Measurements from ENCODE around the gene SYNE1. TPM values are rescaled to one million over a fixed set of nuclear protein-coding genes. Genes with fewer than 3 reads are reported as not detected.

SYNE1 gene
- total and polyA plus RNA-seq, 10 of the 15 experiments (the other 5 are each of a cell fraction or from before 2014, with no cell fraction given): 2.3 to 28.7 (median 14.1) TPM

- no peak overlapping the region for H3K4me2 ChIP-seq (ENCODE audit: control insufficient read depth, insufficient read depth)
- ChIA-PET CTCF (interaction anchor here (1.3 to 3.4 kb wide), 2 partner anchors 11 to 79 kb away, joined by 3 to 14 read pairs; no protein-coding TSS in a partner anchor), POLR2A (no interaction called here)
Observed at GRCh38 chr6:152631376-152631775, 5.8 kb downstream of the SYNE1 start.

More at GRCh38 chr6:152631376-152631775, 5.8 kb downstream of the SYNE1 start:
- peaks cover 1 to 2% of the 10 kb centered on the region in 2 experiments; a peak in 3 of 4 replicates for H3K27me3 ChIP-seq (replicated peaks in 1 of 2; ENCODE audit: control insufficient read depth in 2 of 2, insufficient read depth in 2 of 2, low read length in 1 of 2)
- no peak for FAIRE-seq
- ChIA-PET SMC1A (ENCODE audit: uncharacterized antibody, unreplicated experiment) (no interaction called here), RAD21 (ENCODE audit: unreplicated experiment) (no interaction called here)
- intact Hi-C loops (cut with micrococcal nuclease; ENCODE audit: unreplicated experiment): no loop called here
- no peaks in the 10 kb centered on the region for H3K9me3 ChIP-seq (replicated peaks; ENCODE audit: control insufficient read depth, insufficient read depth, low read length)
- H3K4me3 ChIP-seq: no peak overlapping the region
- in situ Hi-C loops (cut with MboI): no loop called here
- no peak overlapping the region for H2AFZ ChIP-seq (ENCODE audit: control insufficient read depth, low read depth, low read length)
- whole genome bisulfite sequencing (ENCODE audit: insufficient coverage, insufficient replicate concordance, low lambda C conversion rate, missing lambda C conversion rate): 52% methylated on average over 3 of the region's 3 CpGs
- BruUV-seq (replicated peaks): no TSS peak
- no peak for ATAC-seq
- H3K36me3 ChIP-seq (ENCODE audit: control insufficient read depth in 2 of 2, insufficient read depth in 2 of 2, low read length in 1 of 2): no peaks in the 10 kb centered on the region
- no peaks in the 10 kb centered on the region for H3K79me2 ChIP-seq (ENCODE audit: control insufficient read depth, insufficient read depth, low read length)
- no peaks in the 10 kb centered on the region for H4K20me1 ChIP-seq (ENCODE audit: control insufficient read depth, insufficient read depth)
- no peak for DNase-seq (ENCODE audit: low read depth, low spot score)
- H3K9ac ChIP-seq (ENCODE audit: control insufficient read depth, insufficient read depth, low read length): no peak overlapping the region
- H3K4me1 ChIP-seq (ENCODE audit: control insufficient read depth, insufficient read depth, low read length): peaks cover 3% of the 10 kb centered on the region; the same call in 1 of the 2 replicates
- no peak overlapping the region for H3K27ac ChIP-seq (ENCODE audit: control insufficient read depth, insufficient read depth)
- TF ChIP-seq ZNF622 (IDR thresholded peaks at IDR 0.05): no peak
- no peak for TF ChIP-seq SREBF2 (IDR thresholded peaks at IDR 0.05; ENCODE audit: low read length)
- TF ChIP-seq NKRF (conservative IDR thresholded peaks at IDR 0.05): no peak
- TF ChIP-seq NFYA (IDR thresholded peaks at IDR 0.05; ENCODE audit: borderline replicate concordance, low read depth, low read length): no peak
- TF ChIP-seq IKZF1 (conservative IDR thresholded peaks at IDR 0.05): no peak
- TF ChIP-seq SIX5 (IDR thresholded peaks at IDR 0.05; ENCODE audit: low read depth, low read length, severe bottlenecking): no peak
- no peak for TF ChIP-seq TCF7 (IDR thresholded peaks at IDR 0.05; ENCODE audit: borderline replicate concordance)
- TF ChIP-seq ZNF687 (IDR thresholded peaks at IDR 0.05): no peak
- TF ChIP-seq RAD51 (IDR thresholded peaks at IDR 0.05): no peak
- TF ChIP-seq FOXK2 (IDR thresholded peaks at IDR 0.05): no peak
- TF ChIP-seq CUX1 (IDR thresholded peaks at IDR 0.05; ENCODE audit: insufficient replicate concordance, low read depth, low read length): no peak
- TF ChIP-seq RFX5 (IDR thresholded peaks at IDR 0.05; ENCODE audit: low read depth, low read length): no peak
